Stimulated activated naive CD4-positive, alpha-beta T cell treated with Interleukin-2 at 50 U/mL for 16 hours (primary cell): ENCODE results near the gene GUCY2C.

ENCODE experiments used
- DNase-seq: peaks from one replicate; lab custom pipeline; 2025; lab: John Stamatoyannopoulos, UW

GUCY2C gene

GRCh38 chr12:14619741-14620501 is 76.5 kb downstream of the GUCY2C start:
- no peak for DNase-seq

GRCh38 chr12:14618983-14619382 is 77.4 kb downstream of the GUCY2C start:
- no peak for DNase-seq

- DNase-seq: no peak
These were observed 81.7 kb downstream of the GUCY2C start for GRCh38 chr12:14614704-14615121.

- DNase-seq: no peak
These were observed 82.7 kb downstream of the GUCY2C start for GRCh38 chr12:14613718-14614117.

GRCh38 chr12:14612898-14613445 is 83.4 kb downstream of the GUCY2C start:
- no peak for DNase-seq

- DNase-seq: no peak
These were observed 84.1 kb downstream of the GUCY2C start for GRCh38 chr12:14612250-14612649.

GRCh38 chr12:14611640-14612203 is 84.7 kb downstream of the GUCY2C start:
- DNase-seq: no peak

GRCh38 chr12:14607568-14607967 is 88.8 kb downstream of the GUCY2C start:
- no peak for DNase-seq

- no peak for DNase-seq
These were observed 90.9 kb downstream of the GUCY2C start for GRCh38 chr12:14605401-14605989.

- DNase-seq: no peak
These were observed 94.5 kb downstream of the GUCY2C start for GRCh38 chr12:14601692-14602478.

GRCh38 chr12:14597480-14597879 is 98.9 kb downstream of the GUCY2C start:
- no peak for DNase-seq

- no peak for DNase-seq
These were observed 104.7 kb downstream of the GUCY2C start for GRCh38 chr12:14591719-14592118.

- DNase-seq: no peak
These were observed 107.0 kb downstream of the GUCY2C start for GRCh38 chr12:14589169-14590004.

GRCh38 chr12:14588571-14588970 is 107.8 kb downstream of the GUCY2C start:
- DNase-seq: no peak

- DNase-seq: no peak
These were observed 117.8 kb downstream of the GUCY2C start for GRCh38 chr12:14578646-14579045.

- no peak for DNase-seq
These were observed 119.1 kb downstream of the GUCY2C start for GRCh38 chr12:14577344-14577743.

GRCh38 chr12:14576896-14577295 is 119.5 kb downstream of the GUCY2C start:
- DNase-seq: no peak

GRCh38 chr12:14575585-14575984 is 120.8 kb downstream of the GUCY2C start:
- no peak for DNase-seq

- DNase-seq: no peak
These were observed 123.3 kb downstream of the GUCY2C start for GRCh38 chr12:14573118-14573517.

GRCh38 chr12:14572401-14572800 is 124.0 kb downstream of the GUCY2C start:
- no peak for DNase-seq

GRCh38 chr12:14571779-14572178 is 124.6 kb downstream of the GUCY2C start:
- no peak for DNase-seq
